K562 (cell line): Measurements from ENCODE around the gene SFPQ. TPM values are rescaled to one million over a fixed set of nuclear protein-coding genes. Genes with fewer than 3 reads are reported as not detected.
A peak's percentile ranks its signal among the peaks of the same experiment; 100 is the strongest.

ENCODE experiments used
- BRD4 ChIP-seq: fragments of 200-600 bp; sonication (generic); IDR thresholded peaks from 2 replicates; pipeline ENCODE4 v1.6.1; 2017; ENCODE audit warnings: inconsistent platforms
- CBX8 ChIP-seq: fragments of 200-600 bp; sonication (generic); IDR thresholded peaks from 2 replicates; pipeline ENCODE4 v1.6.1; 2012; ENCODE audit warnings: borderline replicate concordance, mixed run types, low read depth, mild to moderate bottlenecking, moderate library complexity, mixed read lengths, low read length, control low read depth, inconsistent platforms; ENCODE audit not compliant: poor library complexity, severe bottlenecking; ENCODE audit errors: extremely low read depth
- ERF ChIP-seq: fragments of 450-650 bp; formaldehyde crosslinking; IDR thresholded peaks from 2 replicates; pipeline ENCODE4 v1.4.0; 2020; ENCODE audit warnings: mild to moderate bottlenecking, mixed read lengths
- HNRNPH1 ChIP-seq: fragments of 200-400 bp; formaldehyde crosslinking; optimal IDR thresholded peaks from 2 replicates; pipeline ENCODE3; 2017; ENCODE audit warnings: low read depth, mild to moderate bottlenecking, low read length, moderate library complexity
- LEF1 ChIP-seq: fragments of 450-650 bp; IDR thresholded peaks from 2 replicates; pipeline ENCODE4 v1.6.1; 2016; ENCODE audit warnings: mild to moderate bottlenecking
- NFYB ChIP-seq: IDR thresholded peaks from 2 replicates; pipeline ENCODE4 v1.6.1; 2011; ENCODE audit warnings: mild to moderate bottlenecking, moderate library complexity; ENCODE audit not compliant: insufficient read length; ENCODE audit errors: extremely low read depth
- RBFOX2 ChIP-seq: fragments of 200-400 bp; formaldehyde crosslinking; IDR thresholded peaks from 2 replicates; pipeline ENCODE4 v1.6.1; 2017; ENCODE audit warnings: low read depth, mild to moderate bottlenecking, low read length, moderate library complexity
- RBM14 ChIP-seq: fragments of 200-400 bp; formaldehyde crosslinking; IDR thresholded peaks from 2 replicates; pipeline ENCODE4 v1.6.1; 2018; ENCODE audit warnings: low read depth, mild to moderate bottlenecking, low read length, moderate library complexity, borderline replicate concordance; ENCODE audit not compliant: insufficient read depth
- RFX1 ChIP-seq: fragments of 450-650 bp; IDR thresholded peaks from 2 replicates; pipeline ENCODE4 v1.6.1; 2016; ENCODE audit warnings: mild to moderate bottlenecking, moderate library complexity
- SRF ChIP-seq, 2 experiments: fragments of 250-450, 450-650 bp in 1 of 2; sonication (Bioruptor Pico) in 1 of 2; sonication (generic) in 1 of 2; formaldehyde crosslinking; IDR thresholded peaks; 2 replicates each; pipeline versions ENCODE4 v1.5.0 to v1.5.1; 2020 to 2022; ENCODE audit warnings: mild to moderate bottlenecking in 1 of 2, missing genetic modification reagents in 1 of 2
- TOE1 ChIP-seq, 2 experiments: fragments of 450-650 bp in 1 of 2; sonication (generic) in 1 of 2; formaldehyde crosslinking in 1 of 2; IDR thresholded peaks; 2 replicates each; pipeline versions ENCODE4 v1.7.1 to v1.8.0; 2016 to 2022; ENCODE audit warnings: borderline replicate concordance in 2 of 2, mild to moderate bottlenecking in 2 of 2, antibody characterized with exemption in 1 of 2, inconsistent platforms in 1 of 2, low read depth in 1 of 2, missing genetic modification reagents in 1 of 2, moderate library complexity in 1 of 2
- U2AF1 ChIP-seq: fragments of 200-400 bp; formaldehyde crosslinking; optimal IDR thresholded peaks from 2 replicates; pipeline ENCODE3; 2017; ENCODE audit warnings: mild to moderate bottlenecking, low read depth, low read length, moderate library complexity
- ZNF41 ChIP-seq: fragments of 250-450 bp; sonication (Bioruptor Pico); conservative IDR thresholded peaks from 2 replicates; pipeline ENCODE4 v1.4.0; 2020; ENCODE audit warnings: mild to moderate bottlenecking
- ZNF77 ChIP-seq: fragments of 250-450 bp; sonication (Bioruptor Pico); IDR thresholded peaks from 2 replicates; pipeline ENCODE4 v1.5.0; 2020
- ZSCAN32 ChIP-seq: fragments of 450-650 bp; formaldehyde crosslinking; IDR thresholded peaks from 2 replicates; pipeline ENCODE4 v1.4.0; 2020; ENCODE audit warnings: mild to moderate bottlenecking, moderate library complexity
- polyA plus RNA-seq, 8 experiments: library from polyadenylated mRNA; depleted of rRNA in 4 of 8; stranded (reverse) in 5 of 8; unstranded in 3 of 8; fragments of >200 nt; fragmentation: Nextera tagmentation in 2 of 8; fragmentation: Illumina TruSeq in 1 of 8; extraction: Ambion mirVana in 2 of 8; extraction: Trizol in 1 of 8; gene quantifications; 2 replicates each; pipeline versions ENCODE4 v1.2.1 to v1.2.3, GENCODE V29; 2011 to 2014; ENCODE audit warnings: inconsistent platforms in 1 of 8, missing spikeins in 1 of 8
- total RNA-seq, 7 experiments: library from RNA; depleted of rRNA in 6 of 7; stranded (reverse); fragments of >200 nt in 6 of 7; fragmentation: Illumina TruSeq in 2 of 7; extraction: Trizol in 2 of 7; gene quantifications; 2 replicates each; pipeline versions ENCODE4 v1.2.1 to v1.2.3, GENCODE V29; 2011 to 2021; ENCODE audit warnings: low replicate concordance in 1 of 7
- TF ChIP-seq, protein P1 (sequence below): fragments of 200-400 bp; formaldehyde crosslinking; IDR thresholded peaks from 2 replicates; pipeline ENCODE4 v1.6.1; 2017; ENCODE audit warnings: mild to moderate bottlenecking, low read depth, low read length, moderate library complexity
- TF ChIP-seq, protein P2 (sequence below), 3 experiments: fragments of 200-800 bp in 1 of 3; sonication (Bioruptor generic) in 1 of 3; sonication (generic) in 1 of 3; formaldehyde crosslinking in 1 of 3; IDR thresholded peaks; 2 replicates each; pipeline versions ENCODE4 v1.6.1 to v1.8.0; 2016 to 2022; ENCODE audit warnings: mild to moderate bottlenecking in 2 of 3, missing compliant biosample characterization in 2 of 3, missing genetic modification characterization in 2 of 3, missing genetic modification reagents in 1 of 3
- TF ChIP-seq, protein P3 (sequence below): fragments of 450-650 bp; conservative IDR thresholded peaks from 2 replicates; pipeline ENCODE4 v1.6.1; 2016; ENCODE audit warnings: missing genetic modification characterization, low read depth, mild to moderate bottlenecking, control low read depth, missing compliant biosample characterization
- TF ChIP-seq, protein P4 (sequence below): fragments of 250-450 bp; sonication (Bioruptor Pico); IDR thresholded peaks from 2 replicates; pipeline ENCODE4 v1.8.0; 2021; ENCODE audit warnings: moderate library complexity, mild to moderate bottlenecking, inconsistent platforms
- TF ChIP-seq, protein P5 (sequence below): fragments of 250-450 bp; sonication (Bioruptor Pico); IDR thresholded peaks from 2 replicates; pipeline ENCODE4 v1.6.1; 2021; ENCODE audit warnings: mild to moderate bottlenecking

Gene SFPQ
- total and polyA plus RNA-seq, 9 of the 15 experiments (the other 6 are each of a cell fraction or from before 2014, with no cell fraction given) = 69.7 to 562 (median 399) TPM

DNA sequence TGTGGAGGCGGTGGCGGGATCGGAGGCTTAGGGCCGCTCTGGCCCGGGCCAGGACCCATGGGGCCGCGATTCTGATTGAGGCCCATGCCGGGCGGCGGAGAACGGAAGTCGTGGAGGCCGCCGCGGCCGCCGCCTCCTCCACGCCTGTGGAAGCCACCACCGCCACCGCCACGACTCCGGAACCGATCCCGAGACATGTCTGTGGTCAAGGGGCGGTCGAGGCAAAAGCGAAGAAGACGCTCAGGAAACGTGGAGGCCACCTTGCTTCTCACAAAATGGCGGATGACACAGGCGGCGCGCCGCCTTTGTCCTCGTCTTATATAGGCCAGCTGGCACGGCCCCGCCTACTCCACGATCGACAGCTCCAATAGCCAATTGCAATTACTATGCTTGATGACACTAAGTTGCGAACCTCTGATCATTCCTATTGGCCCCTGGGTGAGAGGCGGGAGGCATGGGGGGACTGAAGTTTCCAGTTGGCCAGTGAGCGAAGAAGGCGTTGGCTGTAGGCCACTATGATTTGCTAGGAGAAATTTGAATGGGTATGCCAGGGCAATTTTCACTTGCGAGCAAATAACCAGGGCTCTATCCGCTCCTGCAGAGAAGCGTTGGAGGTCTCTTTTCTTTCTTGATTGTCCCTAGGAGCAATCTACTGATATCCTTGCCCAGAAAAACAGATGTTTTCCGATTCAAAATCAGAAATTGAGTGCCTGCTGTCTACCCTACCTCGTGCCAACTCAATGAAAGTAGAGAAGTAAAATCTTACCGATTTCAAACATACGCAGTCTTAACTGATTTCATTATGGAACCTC is at the start of gene SFPQ (continued):
- TF ChIP-seq, protein P1, sequence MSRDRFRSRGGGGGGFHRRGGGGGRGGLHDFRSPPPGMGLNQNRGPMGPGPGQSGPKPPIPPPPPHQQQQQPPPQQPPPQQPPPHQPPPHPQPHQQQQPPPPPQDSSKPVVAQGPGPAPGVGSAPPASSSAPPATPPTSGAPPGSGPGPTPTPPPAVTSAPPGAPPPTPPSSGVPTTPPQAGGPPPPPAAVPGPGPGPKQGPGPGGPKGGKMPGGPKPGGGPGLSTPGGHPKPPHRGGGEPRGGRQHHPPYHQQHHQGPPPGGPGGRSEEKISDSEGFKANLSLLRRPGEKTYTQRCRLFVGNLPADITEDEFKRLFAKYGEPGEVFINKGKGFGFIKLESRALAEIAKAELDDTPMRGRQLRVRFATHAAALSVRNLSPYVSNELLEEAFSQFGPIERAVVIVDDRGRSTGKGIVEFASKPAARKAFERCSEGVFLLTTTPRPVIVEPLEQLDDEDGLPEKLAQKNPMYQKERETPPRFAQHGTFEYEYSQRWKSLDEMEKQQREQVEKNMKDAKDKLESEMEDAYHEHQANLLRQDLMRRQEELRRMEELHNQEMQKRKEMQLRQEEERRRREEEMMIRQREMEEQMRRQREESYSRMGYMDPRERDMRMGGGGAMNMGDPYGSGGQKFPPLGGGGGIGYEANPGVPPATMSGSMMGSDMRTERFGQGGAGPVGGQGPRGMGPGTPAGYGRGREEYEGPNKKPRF = no peak
- TF ChIP-seq ERF (CRISPR knock-in tag) (no peak), RFX1 (no peak; the same call in 1 of the 2 replicates), TOE1 (IDR thresholded peaks at IDR 0.05; ENCODE audit: borderline replicate concordance) (peak; percentile 38; the same call in 1 of the 2 replicates), TOE1 (CRISPR knock-in tag; IDR thresholded peaks at IDR 0.05; ENCODE audit: borderline replicate concordance, low read depth) (peak; percentile 85; the same call in 1 of the 2 replicates), SRF (CRISPR knock-in tag; IDR thresholded peaks at IDR 0.05) (peak in 1 of 2 experiments; percentile 46; a peak in 1 of 4 replicates), ZNF77 (CRISPR knock-in tag) (no peak), ZSCAN32 (CRISPR knock-in tag) (no peak), BRD4 (peak; percentile 82), HNRNPH1 (no peak), RBM14 (0 out of 2 replicates have a peak, but pooled peaks have one; percentile 75), CBX8 (no peak), NFYB (peak; percentile 98), LEF1 (peak; percentile 65), RBFOX2 (peak; percentile 90), ZNF41 (CRISPR knock-in tag) (no peak), U2AF1 (no peak)
- TF ChIP-seq, protein P2, sequence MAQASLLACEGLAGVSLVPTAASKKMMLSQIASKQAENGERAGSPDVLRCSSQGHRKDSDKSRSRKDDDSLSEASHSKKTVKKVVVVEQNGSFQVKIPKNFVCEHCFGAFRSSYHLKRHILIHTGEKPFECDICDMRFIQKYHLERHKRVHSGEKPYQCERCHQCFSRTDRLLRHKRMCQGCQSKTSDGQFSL (CRISPR knock-in tag; IDR thresholded peaks at IDR 0.05) = no peak
- TF ChIP-seq, protein P2 (tag; IDR thresholded peaks at IDR 0.05) = no peak; a peak in 1 of 4 replicates
- TF ChIP-seq, protein P3, sequence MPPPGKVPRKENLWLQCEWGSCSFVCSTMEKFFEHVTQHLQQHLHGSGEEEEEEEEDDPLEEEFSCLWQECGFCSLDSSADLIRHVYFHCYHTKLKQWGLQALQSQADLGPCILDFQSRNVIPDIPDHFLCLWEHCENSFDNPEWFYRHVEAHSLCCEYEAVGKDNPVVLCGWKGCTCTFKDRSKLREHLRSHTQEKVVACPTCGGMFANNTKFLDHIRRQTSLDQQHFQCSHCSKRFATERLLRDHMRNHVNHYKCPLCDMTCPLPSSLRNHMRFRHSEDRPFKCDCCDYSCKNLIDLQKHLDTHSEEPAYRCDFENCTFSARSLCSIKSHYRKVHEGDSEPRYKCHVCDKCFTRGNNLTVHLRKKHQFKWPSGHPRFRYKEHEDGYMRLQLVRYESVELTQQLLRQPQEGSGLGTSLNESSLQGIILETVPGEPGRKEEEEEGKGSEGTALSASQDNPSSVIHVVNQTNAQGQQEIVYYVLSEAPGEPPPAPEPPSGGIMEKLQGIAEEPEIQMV = no peak
- TF ChIP-seq, protein P4, sequence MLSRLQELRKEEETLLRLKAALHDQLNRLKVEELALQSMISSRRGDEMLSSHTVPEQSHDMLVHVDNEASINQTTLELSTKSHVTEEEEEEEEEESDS (CRISPR knock-in tag) = no peak
- TF ChIP-seq, protein P5, sequence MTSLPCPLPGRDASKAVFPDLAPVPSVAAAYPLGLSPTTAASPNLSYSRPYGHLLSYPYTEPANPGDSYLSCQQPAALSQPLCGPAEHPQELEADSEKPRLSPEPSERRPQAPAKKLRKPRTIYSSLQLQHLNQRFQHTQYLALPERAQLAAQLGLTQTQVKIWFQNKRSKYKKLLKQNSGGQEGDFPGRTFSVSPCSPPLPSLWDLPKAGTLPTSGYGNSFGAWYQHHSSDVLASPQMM (CRISPR knock-in tag) = no peak
